Astrocyte (in vitro differentiated cells and primary cell): ENCODE results near the gene UGT1A3. TPM values are rescaled to one million over a fixed set of nuclear protein-coding genes. Genes with fewer than 3 reads are reported as not detected.

Experiments
- DNase-seq: peaks from one replicate; pipeline ENCODE4 v3.0.0-alpha.2; 2010; ENCODE audit warnings: low read depth
- FAIRE-seq: peaks from 2 replicates; lab custom pipeline; 2011; peaks lifted over from hg19 to GRCh38; lab: Jason Lieb, UNC
- H2AFZ ChIP-seq: 2 replicates; pipeline ENCODE4 v1.6.0; 2012; ENCODE audit warnings: low read depth, low read length, inconsistent platforms
- H3K27ac ChIP-seq: 2 replicates; pipeline ENCODE4 v1.5.1; 2011; ENCODE audit warnings: low read depth, low read length, inconsistent platforms
- H3K27me3 ChIP-seq: 2 replicates; pipeline ENCODE4 v1.6.0; 2011; ENCODE audit warnings: low read length, inconsistent platforms; ENCODE audit not compliant: insufficient read depth
- H3K36me3 ChIP-seq: 2 replicates; pipeline ENCODE4 v1.5.1; 2011; ENCODE audit warnings: low read length, inconsistent platforms; ENCODE audit not compliant: insufficient read depth
- H3K4me1 ChIP-seq: 2 replicates; pipeline ENCODE4 v1.5.1; 2011; ENCODE audit warnings: low read length, inconsistent platforms; ENCODE audit not compliant: insufficient read depth
- H3K4me2 ChIP-seq: 2 replicates; pipeline ENCODE4 v1.6.0; 2012; ENCODE audit warnings: low read length, inconsistent platforms
- H3K4me3 ChIP-seq: 2 replicates; pipeline ENCODE4 v1.5.1; 2011; ENCODE audit warnings: low read depth, mild to moderate bottlenecking, low read length, inconsistent platforms; ENCODE audit not compliant: insufficient read depth
- H3K79me2 ChIP-seq: 2 replicates; pipeline ENCODE4 v1.6.0; 2012; ENCODE audit warnings: mild to moderate bottlenecking, low read length, inconsistent platforms; ENCODE audit not compliant: insufficient read depth
- H3K9ac ChIP-seq: 2 replicates; pipeline ENCODE4 v1.6.0; 2012; ENCODE audit warnings: mild to moderate bottlenecking, low read length, inconsistent platforms
- H3K9me3 ChIP-seq: 2 replicates; pipeline ENCODE4 v1.5.1; 2012; ENCODE audit warnings: low read depth, mild to moderate bottlenecking, low read length, inconsistent platforms; ENCODE audit not compliant: insufficient read depth
- H4K20me1 ChIP-seq: 2 replicates; pipeline ENCODE4 v1.6.0; 2012; ENCODE audit warnings: low read length, inconsistent platforms; ENCODE audit not compliant: insufficient read depth
- H3K27ac Mint-ChIP-seq: one replicate; pipeline ENCODE4 v1.8.0; 2021; ENCODE audit warnings: mild to moderate bottlenecking, mixed read lengths; ENCODE audit not compliant: unreplicated experiment
- H3K27me3 Mint-ChIP-seq: one replicate; pipeline ENCODE4 v1.8.0; 2021; ENCODE audit warnings: low read depth, mixed read lengths; ENCODE audit not compliant: unreplicated experiment
- H3K36me3 Mint-ChIP-seq: one replicate; pipeline ENCODE4 v1.8.0; 2021; ENCODE audit warnings: low read depth, mixed read lengths; ENCODE audit not compliant: unreplicated experiment
- H3K4me1 Mint-ChIP-seq: one replicate; pipeline ENCODE4 v1.8.0; 2021; ENCODE audit warnings: low read depth, mixed read lengths; ENCODE audit not compliant: unreplicated experiment
- H3K4me3 Mint-ChIP-seq: one replicate; pipeline ENCODE4 v1.8.0; 2021; ENCODE audit warnings: mild to moderate bottlenecking, moderate library complexity, mixed read lengths; ENCODE audit not compliant: unreplicated experiment
- H3K9me3 Mint-ChIP-seq: one replicate; pipeline ENCODE4 v1.8.0; 2021; ENCODE audit warnings: mild to moderate bottlenecking, mixed read lengths; ENCODE audit not compliant: unreplicated experiment
- CTCF ChIP-seq: IDR thresholded peaks from 2 replicates; pipeline ENCODE4 v1.5.1; 2011; ENCODE audit warnings: low read depth, mild to moderate bottlenecking, inconsistent platforms, low read length, moderate library complexity; ENCODE audit not compliant: insufficient read depth
- EZH2 ChIP-seq: IDR thresholded peaks from 2 replicates; pipeline ENCODE4 v1.6.1; 2012; ENCODE audit warnings: mild to moderate bottlenecking, low read length, inconsistent platforms; ENCODE audit not compliant: insufficient read depth
- total RNA-seq: library from RNA; stranded (reverse); gene quantifications from 2 replicates; pipeline ENCODE4 v1.2.1, GENCODE V29; 2021

UGT1A3 gene
- total RNA-seq, 1 donor from 2014 or later: not detected

GRCh38 chr2:233816771-233817170 lies 87.9 kb downstream of the UGT1A3 start:
- no peak overlapping the region for H3K27ac ChIP-seq
- Mint-ChIP-seq H3K36me3 (no peaks in the 10 kb centered on the region), H3K27ac (no peak overlapping the region), H3K9me3 (no peaks in the 10 kb centered on the region), H3K4me1 (no peaks in the 10 kb centered on the region), H3K4me3 (no peak overlapping the region), H3K27me3 (peaks cover 32% of the 10 kb centered on the region)
- H2AFZ ChIP-seq: no peak overlapping the region
- H3K36me3 ChIP-seq: no peaks in the 10 kb centered on the region
- FAIRE-seq: no peak
- H3K27me3 ChIP-seq: no peaks in the 10 kb centered on the region
- no peak overlapping the region for H3K9ac ChIP-seq
- no peaks in the 10 kb centered on the region for H3K9me3 ChIP-seq
- H3K4me3 ChIP-seq: no peak overlapping the region
- no peaks in the 10 kb centered on the region for H4K20me1 ChIP-seq
- no peak overlapping the region for H3K4me2 ChIP-seq
- DNase-seq: no peak
- H3K4me1 ChIP-seq: no peaks in the 10 kb centered on the region
- TF ChIP-seq CTCF: no peak
- no peak for TF ChIP-seq EZH2
- no peaks in the 10 kb centered on the region for H3K79me2 ChIP-seq

GRCh38 chr2:233817361-233817911 lies 88.6 kb downstream of the UGT1A3 start:
- Histone ChIP-seq H3K36me3 (no peaks in the 10 kb centered on the region), H3K4me2 (no peak overlapping the region), H3K27me3 (no peaks in the 10 kb centered on the region), H3K27ac (no peak overlapping the region), H3K9ac (no peak overlapping the region), H4K20me1 (no peaks in the 10 kb centered on the region), H3K9me3 (no peaks in the 10 kb centered on the region), H3K4me3 (no peak overlapping the region), H3K4me1 (no peaks in the 10 kb centered on the region), H3K79me2 (no peaks in the 10 kb centered on the region), H2AFZ (no peak overlapping the region)
- DNase-seq: no peak
- H3K4me1 Mint-ChIP-seq: no peaks in the 10 kb centered on the region
- no peak overlapping the region for H3K27ac Mint-ChIP-seq
- peaks cover 27% of the 10 kb centered on the region for H3K27me3 Mint-ChIP-seq
- no peak for TF ChIP-seq EZH2
- no peak for TF ChIP-seq CTCF
- H3K9me3 Mint-ChIP-seq: no peaks in the 10 kb centered on the region
- no peak for FAIRE-seq
- H3K36me3 Mint-ChIP-seq: no peaks in the 10 kb centered on the region
- no peak overlapping the region for H3K4me3 Mint-ChIP-seq

- H3K9me3 Mint-ChIP-seq: no peaks in the 10 kb centered on the region
- no peak overlapping the region for H3K27ac Mint-ChIP-seq
- Histone ChIP-seq H3K36me3 (no peaks in the 10 kb centered on the region), H3K79me2 (no peaks in the 10 kb centered on the region), H3K27me3 (no peaks in the 10 kb centered on the region), H3K9me3 (no peaks in the 10 kb centered on the region), H3K4me2 (no peak overlapping the region), H4K20me1 (no peaks in the 10 kb centered on the region), H2AFZ (no peak overlapping the region), H3K4me1 (no peaks in the 10 kb centered on the region), H3K27ac (no peak overlapping the region), H3K4me3 (no peak overlapping the region), H3K9ac (no peak overlapping the region)
- H3K4me1 Mint-ChIP-seq: no peaks in the 10 kb centered on the region
- TF ChIP-seq EZH2 (no peak), CTCF (no peak)
- H3K4me3 Mint-ChIP-seq: no peak overlapping the region
- H3K36me3 Mint-ChIP-seq: no peaks in the 10 kb centered on the region
- H3K27me3 Mint-ChIP-seq: peaks cover 25% of the 10 kb centered on the region
- no peak for FAIRE-seq
- no peak for DNase-seq
These were observed 89.3 kb downstream of the UGT1A3 start for GRCh38 chr2:233817995-233818638.
